Glomerular visceral epithelial cell (primary cell): ENCODE measurements around the gene KRTAP10-1.
A peak's percentile ranks its signal among the peaks of the same experiment; 100 is the strongest.

ENCODE experiments used
- DNase-seq: peaks from one replicate; pipeline ENCODE4 v3.0.0-alpha.2; 2016; ENCODE audit errors: extremely low spot score

The KRTAP10-1 gene

DNA sequence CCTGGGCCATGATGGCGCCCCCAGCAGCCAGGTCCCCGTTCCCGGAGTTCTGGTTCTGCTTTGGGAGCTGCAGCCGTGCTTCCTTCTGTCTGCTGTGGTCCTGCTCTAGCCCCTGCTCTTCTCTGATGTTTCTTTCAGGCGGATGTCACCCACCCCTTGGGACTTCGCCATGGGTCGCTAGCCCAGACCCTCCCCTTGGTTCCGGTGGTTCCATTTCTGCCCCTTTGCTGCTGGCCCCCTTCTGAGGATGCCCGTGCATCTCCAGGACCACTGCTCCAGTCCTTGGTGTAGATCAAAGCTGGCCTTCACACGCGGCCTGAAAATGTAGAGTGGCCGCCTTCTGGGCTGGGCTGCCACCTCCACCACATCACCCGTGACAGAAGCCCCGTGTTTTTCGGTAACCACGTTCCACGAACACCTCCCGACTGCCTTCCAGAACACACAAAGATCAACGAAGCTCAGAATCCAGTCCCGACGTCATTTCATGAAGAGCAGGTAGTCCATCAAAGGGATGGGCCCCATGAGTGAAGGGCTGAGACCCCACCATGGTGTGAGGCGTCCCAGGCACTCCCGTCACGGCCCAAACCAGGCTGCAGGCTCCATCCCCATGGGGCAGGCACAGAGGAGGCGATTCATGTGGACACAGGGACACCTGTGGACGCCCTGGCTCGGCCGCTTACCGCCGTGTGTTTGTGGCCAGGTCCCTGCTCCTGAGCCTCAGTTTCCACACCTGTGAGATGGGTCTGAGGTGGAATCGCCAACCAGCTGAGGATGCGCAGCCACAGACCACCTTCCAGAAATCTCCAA is 24.4 kb downstream of the KRTAP10-1 start:
- no peak for DNase-seq

DNA sequence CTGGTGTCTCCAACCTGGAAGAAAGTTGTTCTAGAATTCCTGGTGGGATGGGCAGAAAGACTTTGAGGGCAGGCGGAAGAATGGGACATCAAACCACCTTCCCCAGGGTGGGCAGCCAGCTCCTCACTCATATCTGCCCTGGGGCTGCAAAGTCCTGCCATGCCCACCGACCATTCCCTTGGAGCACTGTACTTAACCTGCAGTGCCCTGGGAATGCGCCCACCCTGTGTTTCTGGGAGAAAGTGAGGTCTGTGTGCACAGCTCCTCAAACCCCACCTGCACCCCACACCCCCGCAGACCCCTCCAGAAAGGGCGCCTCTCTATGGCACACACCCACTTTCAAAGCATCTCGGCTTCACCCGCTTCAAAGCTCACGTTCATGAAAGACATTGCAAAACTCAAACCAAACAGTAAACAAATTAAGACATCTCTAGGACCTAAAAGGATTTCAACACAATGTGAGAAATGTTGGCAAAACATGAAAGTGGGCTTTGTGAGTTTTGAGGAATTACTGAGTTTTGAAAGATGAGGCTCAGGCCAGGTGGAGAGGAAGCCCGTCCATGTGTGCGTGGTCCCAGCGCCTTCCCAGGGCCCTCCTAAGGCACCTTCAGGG is 25.1 kb downstream of the KRTAP10-1 start:
- no peak for DNase-seq

GRCh38 chr21:44514218-44514520 is 25.8 kb downstream of the KRTAP10-1 start:
- no peak for DNase-seq

DNA sequence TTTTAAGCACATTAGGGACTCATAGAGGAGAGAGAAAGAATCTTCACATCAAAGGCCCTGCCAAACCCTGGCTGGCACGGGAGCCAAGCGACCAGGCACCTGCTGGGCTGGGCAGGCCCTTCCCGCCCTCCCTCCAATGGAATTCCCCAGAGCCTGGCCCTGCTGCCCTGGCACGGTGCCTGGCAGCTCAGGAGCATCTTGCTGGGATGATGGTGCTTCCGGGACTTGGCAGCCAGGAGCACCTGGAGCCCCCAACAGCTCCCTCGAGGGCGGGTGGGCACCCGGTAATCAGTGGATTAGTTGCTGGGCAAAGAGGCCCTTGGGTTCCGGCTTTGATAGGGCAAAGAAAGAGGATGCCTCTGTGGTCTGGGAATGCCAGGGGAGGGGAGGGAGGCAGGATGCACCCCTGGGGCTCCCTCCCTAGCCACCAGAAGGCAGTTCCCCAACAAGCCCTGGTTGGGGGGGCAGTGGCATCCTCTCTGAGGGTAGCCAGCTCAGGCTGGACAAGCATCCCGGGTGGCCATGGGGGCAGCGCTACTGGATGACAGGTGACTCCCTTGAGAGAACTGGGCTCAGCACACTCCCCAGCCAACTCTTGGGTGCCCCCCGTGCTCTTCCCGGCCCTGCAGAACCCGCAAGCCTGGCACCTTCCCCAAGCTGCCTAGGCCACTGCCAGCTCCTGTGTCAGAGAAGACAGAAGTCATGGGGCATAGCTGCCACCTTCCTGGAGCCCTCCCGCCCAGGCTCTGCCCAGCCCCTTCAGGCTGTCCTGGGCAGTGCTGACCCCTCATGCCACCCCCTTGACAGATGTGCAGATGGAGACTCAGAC is 26.4 kb downstream of the KRTAP10-1 start:
- peak; percentile 13 for DNase-seq

DNA sequence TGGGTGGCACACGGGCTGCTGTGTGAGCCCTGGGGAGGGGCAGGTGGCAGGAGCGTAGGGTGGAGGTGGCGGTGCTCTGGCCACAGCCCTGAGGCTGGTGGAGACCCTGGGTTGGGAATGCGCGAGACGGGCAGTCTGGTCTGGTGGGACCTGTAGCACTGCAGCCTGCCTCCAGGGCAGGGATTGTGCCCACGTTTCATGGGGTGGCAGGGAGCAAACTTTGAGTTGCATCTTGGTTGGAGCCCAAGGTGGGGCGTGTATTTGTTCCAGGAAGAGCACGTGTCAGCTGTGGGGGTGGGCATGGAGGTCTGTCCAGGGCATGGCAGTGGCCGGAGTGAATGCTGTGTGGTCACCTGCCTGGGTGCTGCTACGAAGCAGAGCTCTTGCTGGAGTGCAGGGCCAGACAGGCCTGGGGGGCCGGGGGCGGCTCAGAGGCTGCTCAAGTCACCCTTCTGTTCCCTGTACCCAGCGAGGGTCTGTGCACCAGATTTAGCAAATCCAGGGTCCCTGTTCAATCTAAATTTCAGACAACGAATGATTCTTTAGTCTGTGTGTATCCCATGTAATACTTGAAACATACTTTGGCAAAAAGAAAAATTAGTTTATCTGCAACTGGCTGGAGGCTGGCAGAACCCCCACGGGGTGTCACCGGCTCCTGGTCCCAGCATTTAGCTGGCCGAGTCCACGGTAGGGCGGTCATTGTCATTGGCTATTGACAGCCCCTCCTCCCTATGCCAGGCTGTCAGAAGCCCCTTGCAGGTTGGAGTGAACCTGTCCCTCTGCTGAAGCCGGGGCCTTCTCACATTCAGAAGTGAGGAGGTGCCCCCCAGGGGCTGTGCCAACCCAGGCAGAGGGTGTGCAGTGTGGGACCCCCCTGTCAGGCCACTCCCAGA is 27.3 kb downstream of the KRTAP10-1 start:
- no peak for DNase-seq

DNA sequence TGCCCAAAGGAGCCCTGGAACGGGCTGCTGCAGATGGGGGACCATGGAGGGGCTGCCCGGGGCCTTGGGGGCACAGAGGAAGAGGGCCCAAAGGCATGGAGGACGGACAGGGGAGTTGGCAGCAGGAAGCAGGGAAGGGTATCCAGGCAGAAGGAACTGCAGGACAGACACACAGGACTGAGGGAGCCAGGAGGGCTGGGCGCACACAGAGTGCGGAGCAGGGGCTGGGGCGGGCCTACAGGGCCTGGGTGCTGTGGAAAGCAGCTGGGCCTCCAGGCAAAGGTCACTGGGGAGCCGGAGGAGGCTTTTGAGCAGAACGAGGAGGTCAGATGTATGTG is 28.1 kb downstream of the KRTAP10-1 start:
- no peak for DNase-seq

DNA sequence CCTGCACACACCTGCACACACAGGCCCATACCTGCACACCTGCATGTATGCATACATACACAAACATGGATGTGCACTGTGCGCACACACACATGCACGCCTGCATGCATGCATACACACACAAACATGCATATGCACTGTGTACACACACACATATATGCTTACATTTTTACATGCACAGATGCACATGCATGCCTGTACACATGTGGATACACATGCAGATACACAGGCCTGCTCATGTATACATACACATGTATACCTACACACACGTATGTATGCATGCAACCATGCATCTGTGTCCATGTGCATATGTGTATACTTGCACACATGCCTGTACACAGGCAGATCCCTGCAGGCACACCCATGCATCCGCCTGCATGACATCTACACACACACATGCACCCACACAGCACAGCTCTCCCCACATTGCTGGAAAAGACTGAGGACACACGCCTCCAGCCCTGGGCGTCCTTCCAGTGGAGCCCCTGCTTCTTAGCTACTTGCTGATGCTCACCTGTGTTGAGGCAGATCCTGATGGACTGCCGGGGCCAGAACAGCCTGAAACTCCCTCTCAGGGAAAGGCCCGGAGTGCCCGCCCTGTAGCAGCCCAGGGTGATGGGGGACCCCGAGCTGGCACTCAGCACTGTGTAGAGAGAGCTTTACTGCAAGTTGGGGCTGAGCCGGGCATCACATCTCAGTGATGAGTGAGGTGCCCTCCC is 28.6 kb downstream of the KRTAP10-1 start:
- no peak for DNase-seq

DNA sequence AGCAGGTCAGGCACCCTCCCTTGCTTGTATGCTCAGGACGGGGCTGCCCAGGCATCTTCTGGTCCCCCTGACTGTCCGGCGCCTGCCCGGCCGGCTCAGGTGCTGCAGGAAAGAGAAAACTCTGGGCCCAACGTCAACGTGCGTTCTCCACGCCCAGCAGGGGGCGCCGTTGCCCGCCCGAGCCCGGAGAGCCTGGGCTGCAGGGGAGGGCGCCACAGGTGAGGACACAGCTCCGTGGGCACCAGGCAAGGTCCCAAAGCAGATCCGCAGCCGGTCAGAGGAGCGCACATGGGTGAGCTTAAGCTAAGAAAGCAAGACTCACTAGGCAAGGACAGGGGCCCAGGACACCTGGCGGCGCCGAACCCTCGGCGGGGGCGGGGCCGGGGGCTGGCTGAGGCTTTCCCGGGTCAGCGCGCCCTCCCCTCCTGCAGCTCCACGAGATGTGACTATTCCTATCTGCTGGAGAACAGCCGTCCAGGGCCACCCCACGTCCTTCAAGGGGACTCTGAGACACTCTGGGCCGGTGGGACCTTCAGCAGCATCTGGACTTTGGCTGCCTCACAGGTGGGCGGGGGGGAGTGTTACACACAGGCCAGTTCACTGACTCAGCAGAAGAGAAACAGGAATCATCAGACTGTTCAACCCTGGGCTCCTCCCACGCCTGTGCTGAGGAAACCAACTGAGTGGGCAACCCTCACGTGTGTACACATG is 29.3 kb downstream of the KRTAP10-1 start:
- peak; percentile 54 for DNase-seq

DNA sequence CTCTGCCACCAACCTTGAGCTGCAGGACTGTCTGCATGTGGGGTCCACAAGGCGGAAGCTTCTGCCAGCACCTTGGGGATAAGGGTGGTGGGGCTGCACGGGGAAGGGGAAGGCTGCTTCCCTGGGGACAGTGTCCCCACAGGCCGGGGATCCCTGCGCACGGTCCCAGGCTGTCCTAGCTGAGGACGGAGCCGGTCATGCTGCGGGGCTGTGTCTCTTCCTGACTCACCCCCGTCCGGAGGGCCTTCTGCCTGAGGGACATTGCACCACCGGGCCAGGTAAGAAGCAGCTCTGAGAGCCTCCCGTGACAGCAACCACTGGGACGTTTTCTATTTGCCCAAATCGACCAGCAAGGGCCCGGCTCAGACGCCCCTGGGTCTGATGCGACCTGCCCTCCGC is 29.9 kb downstream of the KRTAP10-1 start:
- DNase-seq: no peak

GRCh38 chr21:44509539-44509938 is 30.5 kb downstream of the KRTAP10-1 start:
- peak; percentile 15 for DNase-seq

DNA sequence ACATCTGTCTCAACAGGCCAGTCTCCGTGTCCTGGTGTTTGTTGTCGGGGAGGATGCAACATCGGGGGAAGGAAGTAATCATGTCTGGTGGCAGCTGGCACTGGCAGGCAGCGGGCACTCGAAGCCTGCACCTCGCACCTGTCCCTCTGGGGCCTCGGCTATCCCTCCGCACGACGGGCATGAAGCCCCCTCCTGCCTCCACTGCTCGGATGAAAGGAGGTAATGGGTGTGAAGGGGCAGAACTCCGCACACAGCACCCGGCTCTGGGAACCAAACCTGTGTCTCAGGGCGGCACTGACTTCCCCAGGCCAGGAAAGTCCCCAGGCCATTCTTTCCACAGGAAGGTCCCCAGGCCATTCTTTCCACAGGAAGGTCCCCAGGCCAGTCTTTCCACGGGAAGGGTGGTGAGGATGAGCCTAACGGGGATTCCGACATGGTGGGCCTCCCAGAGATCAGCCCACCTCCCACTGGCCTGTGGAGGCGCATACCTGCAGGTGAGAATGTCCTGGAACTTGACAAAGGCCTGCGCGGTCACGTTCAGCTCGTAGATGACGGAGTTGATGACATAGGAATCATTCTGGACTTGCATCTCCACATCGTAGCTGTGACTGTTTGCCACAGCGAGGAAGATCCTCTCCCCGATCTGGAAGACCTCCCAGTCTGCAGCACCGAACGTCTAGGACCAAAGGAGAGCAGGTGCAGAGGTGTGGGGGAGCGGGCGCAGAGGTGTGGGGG is 31.1 kb downstream of the KRTAP10-1 start:
- no peak for DNase-seq

GRCh38 chr21:44508426-44508710 is 31.6 kb downstream of the KRTAP10-1 start:
- DNase-seq: no peak

DNA sequence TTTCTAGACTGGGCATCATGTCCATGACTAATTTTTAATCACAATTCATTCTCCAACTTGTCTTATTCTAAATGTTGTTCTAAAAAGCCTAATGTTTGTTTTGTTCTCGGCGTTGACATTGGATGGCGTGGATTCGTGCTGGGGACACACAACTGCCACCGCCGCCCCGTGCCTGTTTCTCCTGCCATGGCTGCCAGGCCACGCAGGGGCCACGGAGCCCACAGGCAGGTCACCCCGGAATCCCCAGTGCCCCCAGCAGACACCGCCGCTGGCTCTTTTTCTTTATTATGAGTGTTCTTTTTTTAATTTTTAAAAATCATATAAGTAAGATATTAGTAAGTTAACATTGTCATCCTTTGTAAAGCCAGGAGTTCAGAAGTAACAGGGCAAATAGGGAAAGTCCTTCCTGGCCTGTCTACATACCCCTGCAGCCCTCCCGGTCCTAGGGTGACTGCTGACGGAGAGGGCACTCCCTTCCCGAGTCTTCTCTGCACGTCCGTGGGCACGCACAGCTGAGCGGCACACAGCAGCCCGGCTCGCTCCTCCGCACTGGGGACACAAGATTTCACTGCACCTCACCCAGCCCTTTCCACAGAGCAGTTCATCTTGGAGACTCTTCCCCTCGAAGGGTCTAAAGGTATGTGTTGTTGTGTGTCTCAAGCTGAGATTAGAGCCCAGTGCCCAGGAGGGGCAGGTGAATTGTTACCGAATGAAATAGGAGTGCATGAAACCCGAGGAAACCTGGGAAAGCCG is 32.1 kb downstream of the KRTAP10-1 start:
- DNase-seq: no peak

DNA sequence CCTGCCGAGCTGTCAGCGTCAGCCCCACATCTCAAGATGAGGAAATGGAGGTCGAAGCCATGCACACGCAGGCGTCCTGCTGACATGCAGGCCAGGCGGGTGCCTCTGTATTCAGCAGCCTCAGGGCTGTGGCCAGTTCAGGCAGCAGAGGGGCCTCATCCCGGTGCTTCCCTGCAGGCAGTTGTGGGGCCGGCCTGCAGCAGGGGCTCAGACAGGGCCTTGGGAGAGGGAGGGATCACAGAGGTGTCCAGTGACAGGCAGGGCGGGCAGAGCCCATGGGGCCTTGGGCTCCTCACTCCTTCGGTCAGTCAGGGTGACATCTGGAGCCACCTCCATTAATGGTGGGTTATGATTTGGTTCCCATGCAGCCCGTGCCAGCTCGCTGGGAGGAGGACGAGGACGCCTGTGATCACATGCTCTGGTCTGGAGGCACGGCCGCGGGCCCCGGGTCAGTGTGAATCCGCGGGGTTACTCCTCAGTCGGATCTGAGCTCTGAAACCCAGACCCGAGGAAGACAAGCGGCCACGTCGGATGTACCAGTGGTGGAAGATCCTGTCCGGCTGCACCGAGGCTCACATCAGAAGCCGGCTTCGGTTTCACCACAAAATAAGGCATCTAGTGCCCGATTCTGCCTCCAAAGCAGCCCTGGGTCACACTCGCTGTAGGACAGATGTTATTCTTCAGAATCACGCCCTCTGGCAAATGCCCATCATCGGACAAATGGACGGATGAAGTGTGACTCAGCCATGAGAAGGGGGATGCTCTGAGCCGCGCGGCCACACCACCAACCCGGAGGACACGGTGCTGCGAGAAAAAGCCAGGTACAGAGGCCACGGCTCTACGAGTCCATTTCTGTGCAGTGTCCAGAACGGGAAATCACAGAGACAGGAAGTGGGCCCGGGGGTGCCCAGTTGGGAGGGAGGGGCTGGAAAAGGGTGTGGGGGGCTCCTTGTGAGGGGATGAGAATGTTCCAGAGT is 33.4 kb downstream of the KRTAP10-1 start:
- DNase-seq: no peak

DNA sequence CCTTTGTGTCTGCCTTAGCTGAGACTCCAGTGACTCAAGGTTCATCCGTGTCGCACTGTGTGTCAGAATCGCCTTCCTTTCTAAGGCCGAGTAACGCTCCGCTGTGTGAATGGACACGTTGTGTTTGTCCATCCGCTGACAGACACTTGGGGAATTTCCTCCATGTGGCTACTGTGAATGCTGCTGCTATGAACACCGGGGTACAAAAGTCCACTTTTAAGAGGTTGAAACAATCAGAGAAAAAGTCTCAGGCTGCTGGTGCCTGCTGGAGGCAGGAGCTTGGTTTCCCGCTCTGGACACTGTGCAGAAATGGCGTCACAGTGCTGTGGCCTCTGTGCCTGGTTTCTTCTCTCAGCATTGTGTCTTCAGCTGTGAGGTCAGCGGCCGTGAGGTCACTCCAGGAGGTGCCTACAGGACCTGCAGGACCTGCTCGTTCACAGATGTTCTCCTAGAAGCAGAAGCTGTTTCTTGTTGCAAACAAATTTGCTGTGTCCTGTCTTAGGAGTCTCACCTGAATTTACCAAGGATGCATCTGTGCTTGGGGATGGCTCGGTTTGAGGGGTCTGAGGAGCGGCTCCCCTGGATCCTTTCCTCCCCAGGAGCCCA is 34.2 kb downstream of the KRTAP10-1 start:
- DNase-seq: no peak

GRCh38 chr21:44503901-44504399 is 36.0 kb downstream of the KRTAP10-1 start:
- DNase-seq: no peak
